Amniotic stem cell (primary cell): ENCODE results near the gene GABRA4.

Source experiments
- DNase-seq: peaks from one replicate; lab custom pipeline; 2025; lab: John Stamatoyannopoulos, UW

The GABRA4 gene

DNA sequence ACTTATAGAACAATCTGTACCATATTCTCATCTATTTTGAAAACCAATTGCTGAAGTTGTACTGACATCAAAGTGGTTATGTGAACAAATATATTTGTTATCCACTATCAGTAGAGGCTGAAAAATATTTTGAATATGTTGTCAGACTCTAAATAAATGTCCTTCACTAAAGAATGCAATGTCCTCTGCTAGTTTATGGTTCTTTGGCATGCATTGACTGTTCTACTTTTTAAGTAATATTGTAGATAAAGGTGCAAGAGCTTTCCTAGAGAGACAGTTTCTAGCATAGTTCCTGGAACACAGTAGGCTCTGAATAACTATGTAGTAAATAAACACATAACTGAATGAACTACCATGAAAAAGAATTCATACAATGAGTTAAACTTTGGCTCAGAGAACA is 66.2 kb downstream of the GABRA4 start:
- DNase-seq = no peak

GRCh38 chr4:46924789-46925529 is 68.4 kb downstream of the GABRA4 start:
- DNase-seq = no peak

DNA sequence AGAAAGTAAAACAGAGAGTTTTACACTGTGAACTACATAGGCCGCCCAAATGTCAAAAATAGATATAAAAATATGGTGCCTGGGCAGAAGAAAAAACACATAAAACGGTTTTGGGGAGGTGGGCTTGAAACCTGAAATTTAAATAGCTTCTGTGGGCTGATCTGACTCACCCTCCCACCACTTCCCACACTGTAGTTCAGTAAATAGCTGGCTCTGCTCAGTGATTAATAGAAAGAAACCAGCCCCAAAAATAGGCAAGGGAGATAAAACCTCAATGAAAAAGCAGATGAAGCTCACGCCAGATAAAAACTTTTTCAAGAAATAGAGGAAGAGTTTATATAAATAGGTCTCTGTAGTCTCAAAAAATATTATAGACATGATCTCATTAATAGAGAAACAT is 71.2 kb downstream of the GABRA4 start:
- DNase-seq = no peak

GRCh38 chr4:46909078-46909477 is 84.3 kb downstream of the GABRA4 start, which contains the start of gene COX7B2:
Gene COX7B2, minus strand, starts transcription at chr4:46909245. Its CDS starts 174,053 bp downstream, at chr4:46735192.
- no peak for DNase-seq

GRCh38 chr4:46908148-46908547 is 85.2 kb downstream of the GABRA4 start:
- DNase-seq = no peak

DNA sequence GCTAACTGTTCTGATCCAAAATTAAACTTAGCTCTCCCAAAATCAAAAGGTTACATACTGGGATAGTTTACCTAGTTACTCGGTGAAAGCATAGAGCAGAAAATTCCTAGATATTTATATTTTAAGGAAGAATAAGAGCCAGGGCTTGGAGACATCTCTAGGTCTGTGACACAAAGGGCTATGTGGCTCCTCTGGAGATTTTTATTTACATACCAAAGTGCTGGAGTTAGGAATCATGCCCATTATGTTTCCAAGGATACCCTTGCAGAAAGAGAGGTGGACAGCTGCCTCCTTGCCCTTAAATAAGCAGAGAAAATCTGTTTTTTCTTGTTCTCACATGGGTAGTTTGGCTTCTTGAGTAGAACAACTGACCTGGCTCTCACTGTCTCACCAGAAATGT is 93.3 kb downstream of the GABRA4 start:
- no peak for DNase-seq

DNA sequence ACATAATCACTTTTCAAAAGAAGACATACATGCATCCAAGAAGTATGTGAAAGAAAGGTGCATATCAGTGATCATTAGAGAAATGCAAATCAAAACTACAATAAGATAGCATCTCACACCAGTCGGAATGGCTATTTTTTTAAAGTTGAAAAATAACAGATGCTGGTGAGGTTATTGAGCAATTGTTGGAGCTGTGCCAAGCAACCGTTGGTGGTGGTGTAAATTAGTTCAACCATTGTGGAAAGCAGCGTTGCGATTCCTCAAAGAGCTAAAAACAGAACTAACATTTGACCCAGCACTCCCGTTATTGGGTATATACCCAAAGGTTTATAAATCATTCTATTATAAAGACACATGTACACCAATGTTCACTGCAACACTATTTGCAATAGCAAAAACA is 98.6 kb downstream of the GABRA4 start:
- no peak for DNase-seq

DNA sequence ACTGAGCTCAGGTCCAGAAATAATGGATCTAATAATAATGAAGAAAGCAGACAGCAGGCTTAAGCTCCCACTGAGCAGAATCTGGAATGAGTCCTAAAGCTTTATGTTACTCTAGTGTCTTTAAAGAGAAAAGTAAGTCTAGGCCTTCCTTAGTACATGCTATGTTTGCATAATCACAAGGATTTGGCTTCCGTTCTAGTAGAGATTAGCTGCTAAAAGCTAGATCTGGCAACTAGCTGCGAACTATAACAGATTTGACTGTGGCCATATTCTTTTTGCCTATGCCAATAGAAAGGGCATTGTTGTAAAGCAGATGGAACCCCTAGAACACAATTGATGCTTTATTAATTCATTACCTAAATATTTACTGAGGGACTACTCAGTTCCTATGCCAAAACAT is 103.3 kb downstream of the GABRA4 start:
- DNase-seq = no peak

- no peak for DNase-seq
Observed at GRCh38 chr4:46889410-46889809, 104.0 kb downstream of the GABRA4 start.

GRCh38 chr4:46886711-46887110 is 106.7 kb downstream of the GABRA4 start:
- DNase-seq = no peak

DNA sequence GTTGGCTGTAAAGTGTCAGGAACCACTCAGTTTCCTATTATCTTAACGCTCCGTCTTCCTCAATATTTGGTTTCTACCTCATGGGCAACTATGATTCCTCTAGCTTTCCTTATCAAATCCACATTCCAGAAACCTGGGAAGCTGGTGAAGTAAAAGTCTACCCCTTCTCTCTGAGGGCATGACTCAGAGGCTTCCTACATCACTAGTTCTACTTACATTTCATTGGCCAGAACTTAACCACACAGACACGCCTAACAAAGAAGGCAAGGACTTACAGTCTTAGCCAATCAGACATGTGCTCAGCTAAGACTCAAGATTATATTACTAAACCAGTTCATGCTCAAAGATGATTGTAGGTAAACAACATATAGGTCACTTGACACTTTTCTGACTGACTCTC is 114.7 kb downstream of the GABRA4 start:
- DNase-seq = no peak

DNA sequence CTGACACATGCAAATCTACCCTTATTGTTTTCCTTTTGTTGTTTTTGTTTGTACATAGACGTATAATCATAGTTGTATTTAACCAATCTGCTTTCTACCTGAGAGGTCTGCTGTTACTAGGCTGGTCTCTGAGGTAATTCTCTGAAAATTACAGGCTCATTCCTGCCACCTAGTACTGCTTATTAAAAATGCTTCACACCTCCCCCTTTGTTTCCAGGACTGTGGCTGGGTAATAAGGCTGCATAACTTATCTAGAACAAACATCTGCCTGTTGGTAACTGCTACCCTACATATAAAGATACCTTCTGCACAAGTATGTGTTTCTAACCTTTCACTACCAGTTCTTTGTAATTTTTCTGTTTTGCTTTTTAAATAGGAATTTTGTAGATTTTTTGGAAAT is 118.6 kb downstream of the GABRA4 start:
- DNase-seq = no peak

DNA sequence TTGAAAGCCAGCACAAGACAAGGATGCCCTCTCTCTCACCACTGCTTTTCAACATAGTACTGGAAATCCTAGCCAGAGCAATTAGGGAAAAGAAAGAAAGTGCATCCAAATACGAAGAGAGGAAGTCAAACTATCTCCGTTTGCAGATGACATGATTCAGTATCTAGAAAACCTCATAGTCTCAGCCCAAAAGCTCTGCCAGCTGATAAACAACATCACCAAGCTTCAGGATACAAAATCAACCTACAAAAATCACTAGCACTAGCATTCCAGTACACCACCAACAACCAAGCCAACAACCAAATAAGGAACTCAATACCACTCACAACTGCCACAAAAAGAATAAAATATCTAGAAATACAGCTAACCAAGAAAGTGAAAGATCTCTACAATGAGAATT is 123.0 kb downstream of the GABRA4 start:
- DNase-seq = no peak
